Upper lobe of right lung (tissue), 1 donor: Measurements from ENCODE around the gene AGTRAP. TPM values are rescaled to one million over a fixed set of nuclear protein-coding genes. Genes with fewer than 3 reads are reported as not detected.

Experiments used
- ATAC-seq: fragments of 200-7000 bp; cut with Tn5 transposase; one replicate; pipeline ENCODE4 v1.9.1; 2020; ENCODE audit warnings: mild to moderate bottlenecking, moderate library complexity
- DNase-seq: peaks from one replicate; pipeline ENCODE4 v3.0.0-alpha.2; 2020
- H3K27ac ChIP-seq: fragments of 200-600 bp; one replicate; pipeline ENCODE4 v1.8.0; 2022
- H3K27me3 ChIP-seq: fragments of 200-600 bp; one replicate; pipeline ENCODE4 v1.8.0; 2022; ENCODE audit warnings: mild to moderate bottlenecking
- H3K36me3 ChIP-seq: fragments of 200-600 bp; one replicate; pipeline ENCODE4 v1.8.0; 2022
- H3K4me1 ChIP-seq: fragments of 200-600 bp; one replicate; pipeline ENCODE4 v1.8.0; 2022
- H3K4me3 ChIP-seq: fragments of 200-600 bp; one replicate; pipeline ENCODE4 v1.8.0; 2022; ENCODE audit warnings: mild to moderate bottlenecking
- H3K9me3 ChIP-seq: fragments of 200-600 bp; one replicate; pipeline ENCODE4 v1.8.0; 2022
- CTCF ChIP-seq: fragments of 200-600 bp; IDR thresholded peaks from one replicate; pipeline ENCODE4 v1.8.0; 2022; ENCODE audit warnings: antibody characterized with exemption
- intact Hi-C: fragments of 100-400 bp; cut with DNase I; formaldehyde crosslinking; loops from one replicate; pipeline ENCODE4 v1.11.0; 2022
- total RNA-seq: library from RNA; stranded (reverse); fragmentation: NEBNext Ultra II Directional; extraction: Animal tissue kit (Norgen Biotek cat#: 25700); gene quantifications from one replicate; pipeline ENCODE4 v1.2.1, GENCODE V29; 2021
- donor health status: DM: no; HTN: yes; CAD: no; lungs with severe emphysema.

The AGTRAP gene
- total RNA-seq, 1 donor from 2014 or later: 57.0 TPM

DNA sequence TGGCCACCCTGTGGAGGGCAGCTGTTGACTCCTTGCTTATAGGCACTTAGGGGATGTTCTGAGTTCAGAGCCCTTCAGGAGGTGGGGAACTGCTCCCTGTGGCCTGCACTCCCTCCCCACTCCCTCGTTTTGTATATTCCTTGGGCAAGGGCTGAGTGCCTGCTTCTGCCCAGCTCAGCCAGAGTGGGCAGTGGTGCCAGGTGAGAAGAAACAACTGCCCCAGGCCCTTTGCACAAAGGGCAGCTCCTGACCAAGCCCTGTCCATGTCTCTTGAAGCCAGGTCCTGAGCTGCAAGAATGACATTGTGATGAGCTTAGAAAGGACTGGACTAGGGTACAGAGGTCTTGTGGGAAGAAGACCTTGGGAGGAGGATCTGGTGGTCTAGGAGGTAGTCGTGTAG lies 2.2 kb downstream of the AGTRAP start:
- peaks cover 33% of the 10 kb centered on the region for H3K4me1 ChIP-seq
- intact Hi-C loops: no loop called here
- no peaks in the 10 kb centered on the region for H3K9me3 ChIP-seq
- no peak for ATAC-seq
- no peak overlapping the region for H3K27ac ChIP-seq
- TF ChIP-seq CTCF: no peak
- H3K4me3 ChIP-seq: no peak overlapping the region
- H3K27me3 ChIP-seq: no peaks in the 10 kb centered on the region
- DNase-seq: no peak
- H3K36me3 ChIP-seq: no peaks in the 10 kb centered on the region

GRCh38 chr1:11738783-11739182 lies 2.8 kb downstream of the AGTRAP start:
- Histone ChIP-seq H3K27ac (no peak overlapping the region), H3K4me1 (peaks cover 33% of the 10 kb centered on the region), H3K27me3 (no peaks in the 10 kb centered on the region), H3K36me3 (no peaks in the 10 kb centered on the region), H3K9me3 (no peaks in the 10 kb centered on the region), H3K4me3 (no peak overlapping the region)
- no peak for TF ChIP-seq CTCF
- ATAC-seq (no peak), DNase-seq (no peak)
- intact Hi-C loops: no loop called here

DNA sequence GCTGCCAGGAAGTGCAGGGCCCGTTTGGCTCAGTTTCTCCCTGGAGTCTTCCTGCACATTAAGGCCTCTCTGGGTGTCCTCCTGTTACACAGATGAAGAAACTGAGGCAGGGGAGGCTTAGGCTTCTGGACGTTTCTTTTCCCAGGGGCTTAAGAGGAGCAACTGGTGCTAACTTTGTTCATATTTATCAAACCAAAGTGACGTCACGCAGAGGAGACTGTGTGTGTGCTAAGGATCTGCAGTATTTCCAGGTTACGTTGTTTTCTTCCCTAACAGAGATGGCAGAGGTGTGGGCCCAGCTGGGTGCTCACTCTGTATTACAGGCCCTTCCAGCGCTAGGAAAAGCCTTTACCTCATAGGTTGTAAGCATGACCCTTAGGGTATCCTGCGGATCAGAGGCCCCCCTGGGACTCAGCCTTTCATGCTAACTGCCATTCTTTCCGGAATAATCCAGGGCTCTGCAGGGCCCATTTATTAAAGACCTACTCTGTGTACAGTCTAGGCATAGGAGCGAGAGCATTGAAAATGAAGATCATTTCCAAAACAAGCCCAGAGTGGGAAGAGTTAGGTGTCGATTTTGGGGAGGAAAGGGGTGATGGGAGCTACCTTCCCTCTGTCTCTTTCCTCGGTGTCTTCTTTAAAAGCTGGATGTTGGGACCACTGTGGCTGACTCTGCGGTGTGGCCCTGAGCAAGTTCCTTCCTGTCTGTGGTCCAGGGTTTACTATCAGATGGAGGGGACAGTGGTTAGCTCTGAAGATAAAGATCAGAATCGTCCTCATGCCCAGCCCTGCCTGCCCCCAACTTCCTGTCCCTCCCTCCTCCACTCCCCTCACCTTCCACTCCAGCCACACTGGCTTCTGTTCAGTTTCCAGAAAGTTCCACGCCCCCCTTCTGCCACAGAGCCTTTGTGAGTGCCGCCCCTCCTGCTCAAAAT lies 4.6 kb downstream of the AGTRAP start:
- no peak for DNase-seq
- Histone ChIP-seq H3K27ac (peak overlapping the region; percentile 14), H3K9me3 (no peaks in the 10 kb centered on the region), H3K27me3 (no peaks in the 10 kb centered on the region), H3K4me1 (peaks cover 28% of the 10 kb centered on the region), H3K36me3 (peaks cover 1% of the 10 kb centered on the region), H3K4me3 (no peak overlapping the region)
- intact Hi-C loops: no loop called here
- no peak for ATAC-seq
- TF ChIP-seq CTCF: no peak

- ATAC-seq: no peak
- H3K4me3 ChIP-seq: no peak overlapping the region
- intact Hi-C loops: no loop called here
- H3K27me3 ChIP-seq: no peaks in the 10 kb centered on the region
- TF ChIP-seq CTCF: no peak
- peaks cover 11% of the 10 kb centered on the region for H3K36me3 ChIP-seq
- H3K9me3 ChIP-seq: no peaks in the 10 kb centered on the region
- no peak for DNase-seq
- peaks cover 25% of the 10 kb centered on the region for H3K4me1 ChIP-seq
- H3K27ac ChIP-seq: no peak overlapping the region
Measured at GRCh38 chr1:11741482-11741881, 5.5 kb downstream of the AGTRAP start.

DNA sequence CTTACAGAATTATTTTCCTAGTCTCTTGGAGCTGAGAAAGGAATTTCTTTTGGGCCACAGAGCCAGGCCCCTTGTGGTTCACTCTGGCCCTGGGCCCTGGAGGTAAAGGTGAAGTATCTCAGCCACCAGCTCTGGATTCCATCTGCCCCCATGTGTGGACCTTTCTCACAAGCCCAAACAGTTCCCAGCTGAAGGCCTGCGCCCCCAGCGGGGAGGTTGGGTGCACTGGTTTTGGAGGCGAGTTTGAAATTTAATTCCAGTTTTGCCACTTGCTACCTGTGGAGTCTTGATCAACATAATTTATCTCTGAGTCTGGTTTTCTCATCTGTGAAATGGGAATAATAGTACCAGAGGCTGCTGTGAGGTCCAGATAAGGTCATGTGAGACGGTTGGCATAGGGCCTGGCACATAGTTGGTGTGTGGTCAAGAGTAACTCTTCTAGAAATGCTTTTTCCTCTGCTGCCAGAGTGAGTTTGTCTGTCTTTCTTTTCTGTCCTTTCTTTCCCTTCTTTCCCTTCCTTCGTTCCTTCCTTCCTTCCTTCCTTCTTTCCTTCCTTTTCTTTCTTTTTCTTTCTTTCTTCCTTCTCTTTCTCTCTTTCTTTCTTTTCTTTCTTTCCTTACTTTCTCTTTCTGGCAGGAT lies 6.1 kb downstream of the AGTRAP start:
- Histone ChIP-seq H3K4me1 (peaks cover 22% of the 10 kb centered on the region), H3K27ac (no peak overlapping the region), H3K36me3 (peaks cover 16% of the 10 kb centered on the region), H3K27me3 (no peaks in the 10 kb centered on the region), H3K9me3 (no peaks in the 10 kb centered on the region), H3K4me3 (no peak overlapping the region)
- intact Hi-C loops: no loop called here
- no peak for DNase-seq
- ATAC-seq: no peak
- TF ChIP-seq CTCF: no peak
